IMR-90 (cell line): ENCODE results near the gene S1PR4.

Source experiments
- MAFK ChIP-seq: IDR thresholded peaks from 2 replicates; pipeline ENCODE4 v1.6.1; 2012; ENCODE audit warnings: low read depth, low read length, improper control_type of control experiment
- MXI1 ChIP-seq: IDR thresholded peaks from 2 replicates; pipeline ENCODE4 v1.6.1; 2012; ENCODE audit warnings: low read depth, mild to moderate bottlenecking, low read length, moderate library complexity, borderline replicate concordance
- POLR2A ChIP-seq: IDR thresholded peaks from 2 replicates; pipeline ENCODE4 v1.6.1; 2012; ENCODE audit warnings: mild to moderate bottlenecking, low read depth, low read length
- RAD21 ChIP-seq: IDR thresholded peaks from 2 replicates; pipeline ENCODE4 v1.6.1; 2012; ENCODE audit warnings: low read length, improper control_type of control experiment
- RCOR1 ChIP-seq: IDR thresholded peaks from 2 replicates; pipeline ENCODE4 v1.6.1; 2012; ENCODE audit warnings: mild to moderate bottlenecking, low read length, improper control_type of control experiment; ENCODE audit not compliant: insufficient replicate concordance
- SMC3 ChIP-seq: fragments of 150-350 bp; IDR thresholded peaks from 2 replicates; pipeline ENCODE4 v1.6.1; 2016; ENCODE audit warnings: low read depth, mild to moderate bottlenecking, antibody characterized with exemption, low read length, moderate library complexity
- TF ChIP-seq, protein P1 (sequence below): conservative IDR thresholded peaks from 2 replicates; pipeline ENCODE4 v1.5.1; 2012; ENCODE audit warnings: mild to moderate bottlenecking, low read depth, low read length, improper control_type of control experiment
- TF ChIP-seq, protein P2 (sequence below): fragments of 150-350 bp; IDR thresholded peaks from 2 replicates; pipeline ENCODE4 v1.6.1; 2017; ENCODE audit warnings: mild to moderate bottlenecking, antibody characterized with exemption, low read length, low read depth

DNA sequence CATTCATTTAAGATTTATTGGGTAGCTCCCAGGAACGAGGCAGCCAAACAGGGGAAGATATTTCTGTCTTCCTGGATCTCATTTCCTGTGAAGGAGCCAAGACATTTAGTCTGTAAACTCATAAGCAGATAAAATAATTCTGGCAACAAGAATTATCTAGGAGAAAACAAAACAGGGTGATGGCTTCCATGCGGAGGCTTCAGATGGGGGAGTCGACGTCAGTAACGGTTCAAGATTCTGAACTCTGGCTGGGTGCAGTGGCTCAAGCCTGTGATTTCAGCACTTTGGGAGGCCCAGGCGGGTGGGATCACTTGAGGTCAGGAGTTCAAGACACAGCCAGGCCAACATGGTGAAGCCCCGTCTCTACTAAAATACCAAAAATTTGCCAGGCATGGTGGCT, 41.5 kb upstream of the S1PR4 start:
- TF ChIP-seq, protein P1, sequence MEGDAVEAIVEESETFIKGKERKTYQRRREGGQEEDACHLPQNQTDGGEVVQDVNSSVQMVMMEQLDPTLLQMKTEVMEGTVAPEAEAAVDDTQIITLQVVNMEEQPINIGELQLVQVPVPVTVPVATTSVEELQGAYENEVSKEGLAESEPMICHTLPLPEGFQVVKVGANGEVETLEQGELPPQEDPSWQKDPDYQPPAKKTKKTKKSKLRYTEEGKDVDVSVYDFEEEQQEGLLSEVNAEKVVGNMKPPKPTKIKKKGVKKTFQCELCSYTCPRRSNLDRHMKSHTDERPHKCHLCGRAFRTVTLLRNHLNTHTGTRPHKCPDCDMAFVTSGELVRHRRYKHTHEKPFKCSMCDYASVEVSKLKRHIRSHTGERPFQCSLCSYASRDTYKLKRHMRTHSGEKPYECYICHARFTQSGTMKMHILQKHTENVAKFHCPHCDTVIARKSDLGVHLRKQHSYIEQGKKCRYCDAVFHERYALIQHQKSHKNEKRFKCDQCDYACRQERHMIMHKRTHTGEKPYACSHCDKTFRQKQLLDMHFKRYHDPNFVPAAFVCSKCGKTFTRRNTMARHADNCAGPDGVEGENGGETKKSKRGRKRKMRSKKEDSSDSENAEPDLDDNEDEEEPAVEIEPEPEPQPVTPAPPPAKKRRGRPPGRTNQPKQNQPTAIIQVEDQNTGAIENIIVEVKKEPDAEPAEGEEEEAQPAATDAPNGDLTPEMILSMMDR = no peak
- TF ChIP-seq POLR2A (no peak), SMC3 (no peak), MXI1 (no peak), MAFK (no peak), RAD21 (no peak), RCOR1 (no peak)
- TF ChIP-seq, protein P2, sequence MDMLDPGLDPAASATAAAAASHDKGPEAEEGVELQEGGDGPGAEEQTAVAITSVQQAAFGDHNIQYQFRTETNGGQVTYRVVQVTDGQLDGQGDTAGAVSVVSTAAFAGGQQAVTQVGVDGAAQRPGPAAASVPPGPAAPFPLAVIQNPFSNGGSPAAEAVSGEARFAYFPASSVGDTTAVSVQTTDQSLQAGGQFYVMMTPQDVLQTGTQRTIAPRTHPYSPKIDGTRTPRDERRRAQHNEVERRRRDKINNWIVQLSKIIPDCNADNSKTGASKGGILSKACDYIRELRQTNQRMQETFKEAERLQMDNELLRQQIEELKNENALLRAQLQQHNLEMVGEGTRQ = no peak
